ENCODE data around the gene TLX3. TPM values are rescaled to one million over a fixed set of nuclear protein-coding genes. Genes with fewer than 3 reads are reported as not detected.

The TLX3 gene
- total and polyA plus RNA-seq, 3 donors from 2014 or later, result 0.21 TPM; not detected in 2

DNA sequence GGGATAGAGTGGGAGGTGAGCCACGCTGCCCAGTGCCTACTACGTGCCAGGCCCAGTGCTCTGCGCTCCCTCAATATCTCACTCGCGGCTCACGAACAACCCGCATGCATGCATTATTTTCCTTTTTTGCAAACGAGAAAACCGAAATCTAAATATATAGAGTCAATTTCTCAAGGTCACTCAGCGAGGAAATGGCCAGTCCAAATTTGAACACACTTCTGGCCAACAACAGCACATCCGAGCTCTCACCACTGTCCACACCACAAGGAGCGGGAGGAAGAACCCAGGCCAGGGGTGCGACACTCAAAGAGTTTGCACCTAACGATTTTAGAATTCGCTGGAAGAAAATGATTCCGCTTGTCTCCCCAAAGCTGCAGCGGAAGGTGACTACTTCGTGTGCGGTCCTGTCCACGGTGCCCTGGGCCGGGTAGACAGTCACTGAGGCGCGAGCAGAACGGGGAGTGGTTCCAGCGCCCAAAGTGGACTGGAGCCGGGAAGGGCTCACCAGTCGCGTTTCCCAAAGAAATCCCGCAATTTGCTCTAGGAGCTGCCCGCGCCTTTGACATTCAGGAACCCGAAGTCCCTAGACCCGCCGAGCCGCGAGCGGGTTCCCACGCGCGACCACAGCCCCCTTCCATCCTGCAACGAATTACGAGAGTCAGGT is 1.1 kb upstream of the TLX3 start:
- 10 to 16% methylated on average over 40 to 41 of the region's 42 CpGs for WGBS, 2 donors
- Histone ChIP-seq H3K27ac (no peak overlapping the region), H3K9me3 (no peaks in the 10 kb centered on the region), H3K36me3 (ENCODE audit: low read depth, missing control alignments) (no peaks in the 10 kb centered on the region), H3K27me3 (no peaks in the 10 kb centered on the region), H3K4me1 (peaks cover 10% of the 10 kb centered on the region), H3K4me3 (peak overlapping the region in 1 of 2 donors; percentile 19)
- intact Hi-C loops (cut with DNase I; ENCODE audit: low total_unique reads), result no loop called here
- TF ChIP-seq POLR2A (IDR thresholded peaks at IDR 0.05), result no peak
- TF ChIP-seq, protein P1, sequence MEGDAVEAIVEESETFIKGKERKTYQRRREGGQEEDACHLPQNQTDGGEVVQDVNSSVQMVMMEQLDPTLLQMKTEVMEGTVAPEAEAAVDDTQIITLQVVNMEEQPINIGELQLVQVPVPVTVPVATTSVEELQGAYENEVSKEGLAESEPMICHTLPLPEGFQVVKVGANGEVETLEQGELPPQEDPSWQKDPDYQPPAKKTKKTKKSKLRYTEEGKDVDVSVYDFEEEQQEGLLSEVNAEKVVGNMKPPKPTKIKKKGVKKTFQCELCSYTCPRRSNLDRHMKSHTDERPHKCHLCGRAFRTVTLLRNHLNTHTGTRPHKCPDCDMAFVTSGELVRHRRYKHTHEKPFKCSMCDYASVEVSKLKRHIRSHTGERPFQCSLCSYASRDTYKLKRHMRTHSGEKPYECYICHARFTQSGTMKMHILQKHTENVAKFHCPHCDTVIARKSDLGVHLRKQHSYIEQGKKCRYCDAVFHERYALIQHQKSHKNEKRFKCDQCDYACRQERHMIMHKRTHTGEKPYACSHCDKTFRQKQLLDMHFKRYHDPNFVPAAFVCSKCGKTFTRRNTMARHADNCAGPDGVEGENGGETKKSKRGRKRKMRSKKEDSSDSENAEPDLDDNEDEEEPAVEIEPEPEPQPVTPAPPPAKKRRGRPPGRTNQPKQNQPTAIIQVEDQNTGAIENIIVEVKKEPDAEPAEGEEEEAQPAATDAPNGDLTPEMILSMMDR (IDR thresholded peaks at IDR 0.05), result no peak
- DNase-seq, result no peak

DNA sequence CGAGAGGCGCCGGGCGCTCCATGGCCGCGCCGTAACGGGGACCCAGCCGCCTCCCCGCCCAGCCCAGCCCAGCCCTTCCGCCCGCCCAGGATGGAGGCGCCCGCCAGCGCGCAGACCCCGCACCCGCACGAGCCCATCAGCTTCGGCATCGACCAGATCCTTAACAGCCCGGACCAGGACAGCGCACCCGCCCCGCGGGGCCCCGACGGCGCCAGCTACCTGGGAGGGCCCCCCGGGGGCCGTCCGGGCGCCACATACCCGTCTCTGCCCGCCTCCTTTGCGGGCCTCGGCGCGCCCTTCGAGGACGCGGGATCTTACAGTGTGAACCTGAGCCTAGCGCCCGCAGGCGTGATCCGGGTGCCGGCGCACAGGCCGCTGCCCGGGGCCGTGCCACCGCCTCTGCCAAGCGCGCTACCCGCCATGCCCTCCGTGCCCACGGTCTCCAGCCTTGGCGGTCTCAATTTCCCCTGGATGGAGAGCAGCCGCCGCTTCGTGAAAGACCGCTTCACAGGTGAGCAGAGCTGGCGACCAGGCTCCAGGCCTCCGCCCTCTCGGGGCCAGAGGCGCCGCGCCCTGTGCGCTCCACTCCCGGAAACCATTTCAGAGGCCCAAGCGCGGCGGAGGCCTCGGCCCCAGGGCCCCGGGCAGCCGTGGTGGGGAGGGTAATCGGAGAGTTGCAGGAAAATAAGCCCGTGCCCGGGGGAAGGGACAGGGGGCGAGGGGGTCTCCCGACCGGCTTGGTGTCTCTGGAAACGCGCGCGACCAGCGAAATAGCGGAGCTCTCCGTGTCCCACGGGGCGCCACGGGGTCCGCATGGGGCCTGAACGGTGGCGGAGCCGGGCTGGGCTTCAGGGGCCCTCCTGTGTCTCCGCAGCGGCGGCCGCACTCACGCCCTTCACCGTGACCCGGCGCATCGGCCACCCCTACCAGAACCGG is 496 bp downstream of the TLX3 start:
- H3K9me3 ChIP-seq, result no peaks in the 10 kb centered on the region
- no peak overlapping the region for H3K27ac ChIP-seq
- intact Hi-C loops (cut with DNase I; ENCODE audit: low total_unique reads), result no loop called here
- H3K4me1 ChIP-seq, result peaks cover 17% of the 10 kb centered on the region
- H3K27me3 ChIP-seq, result peaks cover 1% of the 10 kb centered on the region
- H3K36me3 ChIP-seq (ENCODE audit: low read depth, missing control alignments), result no peaks in the 10 kb centered on the region
- no peak for TF ChIP-seq POLR2A (IDR thresholded peaks at IDR 0.05)
- TF ChIP-seq, protein P1 (IDR thresholded peaks at IDR 0.05), result no peak
- no peak for DNase-seq
- peak overlapping the region in 1 of 2 donors; percentile 19 for H3K4me3 ChIP-seq
- WGBS, 2 donors, result 0 to 9% methylated on average over 2 to 56 of the region's 106 CpGs

DNA sequence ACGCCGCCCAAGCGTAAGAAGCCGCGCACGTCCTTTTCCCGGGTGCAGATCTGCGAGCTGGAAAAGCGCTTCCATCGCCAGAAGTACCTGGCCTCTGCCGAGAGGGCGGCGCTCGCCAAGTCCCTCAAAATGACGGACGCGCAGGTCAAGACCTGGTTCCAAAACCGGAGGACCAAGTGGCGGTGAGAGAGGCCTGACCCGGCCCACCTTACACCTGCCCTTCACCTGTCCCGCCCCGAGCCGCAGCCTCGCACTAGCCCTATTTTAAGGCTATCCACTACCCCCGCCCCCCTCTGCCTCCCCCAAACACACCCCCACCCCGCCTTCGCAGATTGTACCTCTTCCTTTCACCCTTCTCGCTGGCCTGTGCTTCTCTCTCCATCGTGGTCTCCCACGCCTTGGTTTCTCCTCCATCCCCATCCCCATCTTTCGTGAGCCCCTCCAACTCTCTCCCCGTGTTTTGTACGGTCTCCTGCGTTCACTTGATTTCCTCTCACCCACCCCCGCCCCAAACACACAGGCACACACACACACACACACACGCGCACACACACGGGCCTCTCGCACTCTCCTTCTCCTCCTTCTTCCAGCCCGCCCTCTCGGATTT is 1.3 kb downstream of the TLX3 start:
- Histone ChIP-seq H3K4me3 (no peak overlapping the region), H3K9me3 (no peaks in the 10 kb centered on the region), H3K36me3 (ENCODE audit: low read depth, missing control alignments) (no peaks in the 10 kb centered on the region), H3K4me1 (peaks cover 23% of the 10 kb centered on the region), H3K27ac (no peak overlapping the region), H3K27me3 (peaks cover 6% of the 10 kb centered on the region)
- no peak for DNase-seq
- intact Hi-C loops (cut with DNase I; ENCODE audit: low total_unique reads), result no loop called here
- WGBS, 2 donors, result 5 to 6% methylated on average over 35 to 41 of the region's 41 CpGs
- TF ChIP-seq, protein P1 (IDR thresholded peaks at IDR 0.05), result peak in 1 of 3 experiments; percentile 22
- TF ChIP-seq POLR2A (IDR thresholded peaks at IDR 0.05), result no peak

DNA sequence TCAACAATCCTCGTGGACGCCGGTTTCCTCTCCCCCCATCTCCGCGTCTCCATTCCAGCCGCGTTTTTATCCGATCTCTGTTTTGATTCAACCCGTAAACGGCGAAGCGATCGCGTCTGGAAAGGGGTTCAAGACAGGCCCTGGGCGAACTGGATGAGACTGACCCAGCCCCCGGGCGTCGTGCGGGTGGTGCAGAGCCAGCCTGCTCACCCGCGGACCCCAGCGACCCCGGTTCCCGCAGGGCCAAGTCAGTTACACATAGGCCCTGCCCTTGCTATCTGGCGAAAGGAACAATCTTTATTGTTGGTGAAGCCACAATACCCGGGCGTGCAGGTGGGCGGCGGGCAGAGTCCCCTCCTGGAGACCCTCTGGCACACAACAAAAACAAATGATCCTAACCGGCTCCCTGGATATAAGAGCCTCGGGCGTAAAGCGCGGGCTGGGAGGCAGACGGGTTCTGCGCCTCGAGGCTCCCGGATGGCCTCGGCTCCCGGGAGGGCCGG is 1.8 kb downstream of the TLX3 start:
- Histone ChIP-seq H3K27me3 (peaks cover 6% of the 10 kb centered on the region), H3K27ac (no peak overlapping the region), H3K4me1 (peaks cover 27% of the 10 kb centered on the region), H3K9me3 (no peaks in the 10 kb centered on the region), H3K4me3 (peak overlapping the region in 1 of 2 donors; percentile 34), H3K36me3 (ENCODE audit: low read depth, missing control alignments) (no peaks in the 10 kb centered on the region)
- WGBS, 2 donors, result 1 to 4% methylated on average over 24 to 31 of the region's 41 CpGs
- DNase-seq, result no peak
- intact Hi-C loops (cut with DNase I; ENCODE audit: low total_unique reads), result no loop called here
- no peak for TF ChIP-seq POLR2A (IDR thresholded peaks at IDR 0.05)
- TF ChIP-seq, protein P1 (IDR thresholded peaks at IDR 0.05), result no peak
